ENCODE measurements around the gene OPN4.

- TF ChIP-seq CTCF (IDR thresholded peaks at IDR 0.05): no peak
- no peak for TF ChIP-seq POLR2A (IDR thresholded peaks at IDR 0.05)
Measured at GRCh38 chr10:86692664-86693063, 38.3 kb downstream of the OPN4 start.

All from lower leg skin (tissue), 3 donors.